MG63 (cell line): ENCODE measurements around the gene UBAP2L. TPM values are rescaled to one million over a fixed set of nuclear protein-coding genes. Genes with fewer than 3 reads are reported as not detected.
A peak's percentile ranks its signal among the peaks of the same experiment; 100 is the strongest.
"Not testable (repeated sequence)": the region's sequence is repeated elsewhere in the genome, so short reads cannot be mapped to it uniquely, and the experiment has no call there.

Experiments
- DNase-seq: peaks from one replicate; pipeline ENCODE4 v3.0.0-alpha.2; 2020
- H3K27me3 ChIP-seq: fragments of 250-450 bp; sonication (Bioruptor Pico); 2 replicates; pipeline ENCODE4 v1.5.1; 2020; ENCODE audit warnings: mild to moderate bottlenecking, moderate library complexity
- H3K36me3 ChIP-seq: fragments of 250-450 bp; sonication (Bioruptor Pico); 2 replicates; pipeline ENCODE4 v1.5.1; 2020; ENCODE audit warnings: mild to moderate bottlenecking, moderate library complexity
- H3K4me3 ChIP-seq: fragments of 250-450 bp; sonication (Bioruptor Pico); 2 replicates; pipeline ENCODE4 v1.5.1; 2020; ENCODE audit warnings: mild to moderate bottlenecking, moderate library complexity
- H3K9me3 ChIP-seq: fragments of 250-450 bp; sonication (Bioruptor Pico); 2 replicates; pipeline ENCODE4 v1.5.1; 2020; ENCODE audit warnings: mild to moderate bottlenecking, moderate library complexity
- total RNA-seq: library from RNA; depleted of rRNA; stranded (reverse); fragments of >200 nt; shearing (Covaris generic); gene quantifications from 2 replicates; pipeline ENCODE4 v1.2.3, GENCODE V29; 2014; ENCODE audit warnings: low replicate concordance

Gene UBAP2L
- total RNA-seq, 1 experiment from 2014 or later = 208 TPM

GRCh38 chr1:154222918-154223317 lies 2.2 kb downstream of the UBAP2L start:
- H3K4me3 ChIP-seq = peak overlapping the region; percentile 85
- no peak for DNase-seq
- H3K9me3 ChIP-seq = peaks cover 3% of the 10 kb centered on the region; the same call in 1 of the 2 replicates
- peaks cover 82% of the 10 kb centered on the region for H3K36me3 ChIP-seq
- H3K27me3 ChIP-seq = no peaks in the 10 kb centered on the region

- H3K4me3 ChIP-seq = 0 out of 2 replicates have a peak overlapping the region, but pooled peaks have one; percentile 85
These were observed 2.9 kb downstream of the UBAP2L start for GRCh38 chr1:154223621-154224020.

GRCh38 chr1:154225370-154225769 lies 4.6 kb downstream of the UBAP2L start:
- DNase-seq = no peak
- Histone ChIP-seq H3K27me3 (no peaks in the 10 kb centered on the region), H3K4me3 (no peak overlapping the region), H3K9me3 (peaks cover 3% of the 10 kb centered on the region; the same call in 1 of the 2 replicates), H3K36me3 (peaks cover 89% of the 10 kb centered on the region)

More at GRCh38 chr1:154223621-154224020, 2.9 kb downstream of the UBAP2L start:
- peaks cover 82% of the 10 kb centered on the region for H3K36me3 ChIP-seq
- no peak for DNase-seq
- peaks cover 3% of the 10 kb centered on the region; the same call in 1 of the 2 replicates for H3K9me3 ChIP-seq
- H3K27me3 ChIP-seq = no peaks in the 10 kb centered on the region

GRCh38 chr1:154231112-154231511 lies 10.4 kb downstream of the UBAP2L start:
- DNase-seq, H3K9me3 ChIP-seq, H3K27me3 ChIP-seq, H3K4me3 ChIP-seq: not testable (repeated sequence)
- H3K36me3 ChIP-seq = peaks cover 94% of the 10 kb centered on the region

GRCh38 chr1:154233127-154233526 lies 12.4 kb downstream of the UBAP2L start:
- not testable (repeated sequence) for H3K4me3 ChIP-seq, DNase-seq, H3K27me3 ChIP-seq, H3K9me3 ChIP-seq
- peaks cover 94% of the 10 kb centered on the region for H3K36me3 ChIP-seq

- peaks cover 90% of the 10 kb centered on the region for H3K36me3 ChIP-seq
- DNase-seq = no peak
- H3K27me3 ChIP-seq = no peaks in the 10 kb centered on the region
- no peak overlapping the region for H3K4me3 ChIP-seq
- no peaks in the 10 kb centered on the region for H3K9me3 ChIP-seq
These were observed 16.1 kb downstream of the UBAP2L start for GRCh38 chr1:154236855-154237254.

DNA sequence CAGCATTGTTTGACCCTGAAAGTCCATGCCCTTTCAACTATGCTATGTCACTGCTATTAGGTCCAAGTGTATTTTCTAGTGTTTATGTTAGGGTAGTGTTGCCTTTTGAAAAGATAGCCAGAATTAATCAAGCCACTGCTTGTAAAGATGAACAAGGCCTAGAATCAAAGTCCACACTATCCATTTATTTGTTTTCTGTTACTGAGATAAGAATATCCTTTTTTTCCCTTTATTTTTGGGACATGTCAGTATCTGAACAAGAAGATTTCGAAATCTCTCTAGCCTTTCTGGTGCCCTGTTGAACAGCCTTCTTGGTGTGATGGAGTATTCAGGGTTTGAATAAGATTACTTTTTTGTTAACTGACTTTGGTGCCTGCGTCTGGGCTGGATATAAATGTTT lies 16.7 kb downstream of the UBAP2L start:
- peaks cover 93% of the 10 kb centered on the region for H3K36me3 ChIP-seq
- no peak overlapping the region for H3K4me3 ChIP-seq
- no peak for DNase-seq
- H3K27me3 ChIP-seq = no peaks in the 10 kb centered on the region
- no peaks in the 10 kb centered on the region for H3K9me3 ChIP-seq

GRCh38 chr1:154237880-154238506 lies 17.2 kb downstream of the UBAP2L start:
- no peaks in the 10 kb centered on the region for H3K9me3 ChIP-seq

DNA sequence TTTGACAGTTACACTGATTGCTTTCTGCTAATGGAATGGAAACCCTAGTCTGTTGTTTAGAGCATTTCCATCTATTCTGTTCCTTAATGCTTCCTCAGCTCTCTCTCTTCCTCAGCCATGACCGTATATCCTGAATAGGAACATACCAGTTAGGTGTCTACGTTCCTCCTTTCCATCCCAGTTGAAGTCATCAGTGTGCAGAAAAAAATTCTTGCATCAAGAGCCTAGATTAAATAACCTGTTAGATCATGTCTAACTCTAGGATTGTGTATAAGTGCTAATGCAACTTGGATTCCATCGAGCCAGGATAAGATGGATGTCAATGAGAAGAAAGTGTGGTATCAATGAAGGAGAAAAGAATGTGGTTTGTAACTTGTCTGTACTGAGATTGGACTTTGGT lies 18.7 kb downstream of the UBAP2L start:
- Histone ChIP-seq H3K4me3 (no peak overlapping the region), H3K36me3 (peaks cover 95% of the 10 kb centered on the region), H3K27me3 (no peaks in the 10 kb centered on the region), H3K9me3 (no peaks in the 10 kb centered on the region)
- no peak for DNase-seq

More at GRCh38 chr1:154237880-154238506, 17.2 kb downstream of the UBAP2L start:
- DNase-seq = no peak
- H3K27me3 ChIP-seq = no peaks in the 10 kb centered on the region
- peaks cover 93% of the 10 kb centered on the region for H3K36me3 ChIP-seq
- H3K4me3 ChIP-seq = no peak overlapping the region

- H3K4me3 ChIP-seq = no peak overlapping the region
- peaks cover 96% of the 10 kb centered on the region for H3K36me3 ChIP-seq
- DNase-seq = no peak
- H3K9me3 ChIP-seq = no peaks in the 10 kb centered on the region
- H3K27me3 ChIP-seq = no peaks in the 10 kb centered on the region
These were observed 19.6 kb downstream of the UBAP2L start for GRCh38 chr1:154240294-154240833.

DNA sequence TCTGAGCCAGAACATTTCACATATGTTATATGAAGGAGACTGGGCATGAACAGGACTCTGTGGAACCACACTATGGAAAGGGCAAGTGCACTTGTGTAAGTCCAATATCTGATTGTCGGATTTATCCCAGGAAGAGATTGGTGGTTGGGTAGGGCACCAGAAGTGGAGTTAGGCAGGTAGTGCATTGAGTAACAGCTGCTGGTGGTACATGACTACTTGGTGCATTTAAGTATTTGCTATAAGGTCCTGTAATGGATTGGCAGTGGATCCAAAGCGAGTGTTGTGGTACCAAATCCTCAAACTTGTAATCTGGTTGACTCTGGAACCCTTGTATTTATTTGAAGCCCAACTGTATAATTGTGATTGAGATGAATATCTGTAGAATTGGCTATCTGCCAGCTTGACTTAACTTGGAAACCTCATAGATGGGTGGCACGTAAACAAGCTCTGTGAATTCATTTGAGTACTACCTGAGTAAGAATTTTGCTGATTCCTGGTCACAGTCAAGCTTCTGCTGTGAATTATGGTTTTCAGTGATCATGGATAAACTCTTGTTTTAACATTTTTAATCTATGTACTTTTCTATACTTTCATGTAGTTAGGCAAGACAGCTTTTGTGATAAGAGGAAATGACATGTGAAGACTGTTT lies 21.1 kb downstream of the UBAP2L start:
- no peaks in the 10 kb centered on the region for H3K9me3 ChIP-seq
- no peaks in the 10 kb centered on the region for H3K27me3 ChIP-seq
- no peak overlapping the region for H3K4me3 ChIP-seq
- DNase-seq = no peak
- H3K36me3 ChIP-seq = peaks cover 96% of the 10 kb centered on the region

- Histone ChIP-seq H3K27me3 (no peaks in the 10 kb centered on the region), H3K36me3 (peaks cover 100% of the 10 kb centered on the region), H3K9me3 (no peaks in the 10 kb centered on the region), H3K4me3 (no peak overlapping the region)
- no peak for DNase-seq
These were observed 32.9 kb downstream of the UBAP2L start for GRCh38 chr1:154253671-154254070.

DNA sequence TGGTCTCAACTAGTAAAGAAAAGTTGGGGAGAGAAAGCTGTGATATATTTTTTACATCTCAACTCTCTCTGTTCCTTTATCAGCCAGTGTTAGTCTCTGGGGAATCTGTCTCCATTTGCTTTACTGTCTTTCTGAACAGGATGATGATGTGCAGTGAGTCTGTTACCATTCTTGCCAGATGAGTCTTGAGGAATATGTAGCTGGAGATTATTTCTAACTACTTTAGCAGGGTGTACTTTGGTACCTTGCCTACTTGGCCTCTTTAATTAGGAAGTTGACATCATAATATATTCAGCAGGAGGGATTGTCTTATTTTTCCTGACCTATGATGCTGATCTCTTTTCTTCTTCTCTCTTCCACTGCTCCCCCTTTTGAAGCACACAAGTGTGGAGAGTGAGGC lies 35.9 kb downstream of the UBAP2L start:
- Histone ChIP-seq H3K27me3 (no peaks in the 10 kb centered on the region), H3K36me3 (peaks cover 100% of the 10 kb centered on the region), H3K9me3 (no peaks in the 10 kb centered on the region), H3K4me3 (no peak overlapping the region)
- DNase-seq = no peak

DNA sequence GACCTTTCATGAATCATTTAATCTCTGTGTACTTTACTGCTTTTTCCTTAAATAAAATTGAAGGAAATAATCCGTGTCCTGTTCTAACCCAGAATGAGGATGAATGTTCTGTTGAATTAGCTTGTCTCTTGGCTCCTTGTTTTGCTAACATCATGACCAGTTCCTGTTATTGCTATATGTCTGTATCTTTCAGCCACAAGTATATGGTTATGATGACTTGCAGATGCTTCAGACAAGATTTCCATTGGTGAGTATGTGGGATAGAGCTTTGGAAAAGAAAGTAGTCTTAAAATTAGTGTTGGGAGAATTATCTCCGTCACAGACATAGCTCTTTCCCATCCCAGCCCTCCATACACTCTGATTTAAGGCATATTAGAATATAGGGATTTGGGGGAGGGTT lies 38.0 kb downstream of the UBAP2L start:
- Histone ChIP-seq H3K4me3 (no peak overlapping the region), H3K9me3 (no peaks in the 10 kb centered on the region), H3K36me3 (peaks cover 100% of the 10 kb centered on the region), H3K27me3 (no peaks in the 10 kb centered on the region)
- DNase-seq = no peak

DNA sequence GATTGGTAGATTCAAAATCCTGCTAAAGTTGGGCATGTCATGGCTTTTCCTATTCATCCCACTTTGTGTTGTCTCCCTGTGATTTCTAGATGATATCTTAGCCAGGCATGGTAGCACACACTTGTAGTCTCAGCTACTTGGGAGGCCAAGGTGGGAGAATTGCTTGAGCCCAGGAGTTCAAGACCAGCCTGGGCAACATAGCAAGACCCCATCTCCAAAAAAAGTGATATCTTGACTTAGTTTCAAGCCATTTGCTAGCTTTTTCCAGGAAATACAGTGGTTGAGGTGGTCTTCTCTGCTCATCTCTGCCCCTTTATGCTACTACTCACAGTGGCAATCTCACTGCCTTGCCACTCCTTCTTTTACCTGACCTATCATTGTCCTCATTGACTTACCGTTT lies 39.4 kb downstream of the UBAP2L start:
- Histone ChIP-seq H3K36me3 (peaks cover 99% of the 10 kb centered on the region), H3K27me3 (no peaks in the 10 kb centered on the region)

GRCh38 chr1:154263465-154264332 lies 42.9 kb downstream of the UBAP2L start:
- Histone ChIP-seq H3K4me3 (no peak overlapping the region), H3K27me3 (no peaks in the 10 kb centered on the region), H3K36me3 (peaks cover 94% of the 10 kb centered on the region), H3K9me3 (no peaks in the 10 kb centered on the region)
- no peak for DNase-seq

More for the DNA sequence above, 39.4 kb downstream of the UBAP2L start:
- Histone ChIP-seq H3K4me3 (no peak overlapping the region), H3K9me3 (no peaks in the 10 kb centered on the region)
- DNase-seq = no peak

DNA sequence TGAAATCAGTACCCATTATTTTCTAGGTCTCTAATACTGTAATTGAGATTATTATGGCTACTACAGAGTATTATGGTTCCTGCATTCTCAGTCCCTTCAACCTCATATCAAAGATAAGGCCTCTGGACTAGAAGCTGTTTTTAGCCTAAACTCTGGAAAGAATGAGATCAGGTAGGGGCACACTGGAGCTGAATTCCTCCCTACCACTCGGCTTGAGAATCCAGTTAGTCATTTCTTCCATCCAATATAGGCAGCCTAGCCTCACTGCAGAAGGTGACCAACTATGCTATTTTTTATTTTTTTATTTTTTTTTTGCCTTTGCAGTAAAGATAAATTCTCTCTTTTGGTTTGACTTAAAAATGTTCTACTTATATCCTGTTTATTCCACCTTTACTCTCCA lies 43.7 kb downstream of the UBAP2L start:
- H3K36me3 ChIP-seq = peaks cover 94% of the 10 kb centered on the region
- no peak overlapping the region for H3K4me3 ChIP-seq
- no peaks in the 10 kb centered on the region for H3K9me3 ChIP-seq
- DNase-seq = no peak
- no peaks in the 10 kb centered on the region for H3K27me3 ChIP-seq
